Measurements from ENCODE around the gene TADA2B.

- TF ChIP-seq EZH2 (IDR thresholded peaks at IDR 0.05; ENCODE audit: insufficient read depth, poor library complexity, severe bottlenecking) (no peak), EZH2phosphoT487 (IDR thresholded peaks at IDR 0.05; ENCODE audit: insufficient read depth, low read depth) (no peak)
Measured at GRCh38 chr4:7020856-7021255, 22.3 kb upstream of the TADA2B start.
